ELF-1 (cell line): ENCODE data around the gene CDX1.

Experiments used
- DNase-seq: peaks from one replicate; pipeline ENCODE4 v3.0.0-alpha.2; 2016; ENCODE audit warnings: low read depth, low spot score

Gene CDX1

DNA sequence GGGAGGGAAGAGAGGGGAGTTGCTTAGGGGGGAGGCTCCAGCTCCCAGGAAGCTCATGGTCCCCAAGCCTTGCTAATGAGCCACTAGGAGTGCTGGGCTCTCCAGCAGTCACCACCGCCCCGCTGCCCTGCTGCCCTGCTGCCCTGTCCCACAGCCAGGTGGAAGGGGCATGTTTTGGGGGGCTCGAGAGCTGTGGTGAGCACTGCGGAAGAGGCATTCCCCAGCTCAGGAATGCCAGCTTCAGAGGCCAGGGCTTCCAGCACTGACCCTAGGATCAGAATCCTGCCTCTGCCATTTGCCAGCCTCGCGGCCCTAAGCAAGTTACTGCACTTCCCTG, 40.2 kb downstream of the CDX1 start:
- DNase-seq: no peak

DNA sequence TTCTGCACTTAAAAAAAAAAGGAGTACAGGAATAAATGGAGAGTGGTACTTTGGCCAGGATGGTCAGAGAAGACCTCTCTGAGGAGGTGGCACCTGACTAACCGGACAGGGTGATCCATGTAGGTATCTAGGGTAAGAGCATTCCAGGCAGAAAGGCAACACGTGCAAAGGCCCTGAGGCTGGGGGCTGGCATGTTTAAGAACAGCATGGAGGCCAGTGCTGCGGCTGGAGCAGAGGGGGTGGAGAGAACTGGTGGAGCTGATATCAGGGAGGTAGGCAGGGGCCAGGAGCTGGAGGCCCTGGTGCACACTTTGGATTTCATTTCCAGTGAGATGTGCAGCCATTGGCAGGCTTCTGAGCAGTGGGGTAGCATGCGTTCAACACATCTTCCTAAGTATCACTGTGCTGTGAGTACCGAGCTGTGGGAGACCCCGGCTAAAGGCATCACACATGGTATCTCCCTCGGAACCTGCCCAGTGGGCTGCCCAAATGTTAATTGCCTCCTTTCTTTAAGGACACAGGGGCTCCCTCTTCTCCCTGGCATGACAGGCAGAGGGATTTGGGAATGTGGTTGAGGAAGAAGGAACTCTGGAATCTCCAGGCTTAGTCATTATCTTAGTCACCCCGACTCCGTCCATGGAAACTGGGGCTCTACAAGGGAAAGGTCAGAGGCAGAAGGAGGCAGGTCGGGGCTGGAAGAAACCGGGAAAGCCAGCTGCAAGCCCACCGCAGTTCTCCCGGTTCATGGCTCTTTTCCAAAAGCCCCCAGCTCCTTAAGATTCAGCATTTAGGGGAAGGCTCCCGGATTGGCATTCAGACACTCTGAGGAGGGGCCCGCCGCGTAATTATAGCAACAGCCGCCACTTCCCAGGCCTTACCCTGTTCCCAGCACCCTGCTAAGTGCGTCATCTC, 41.9 kb downstream of the CDX1 start:
- no peak for DNase-seq

DNA sequence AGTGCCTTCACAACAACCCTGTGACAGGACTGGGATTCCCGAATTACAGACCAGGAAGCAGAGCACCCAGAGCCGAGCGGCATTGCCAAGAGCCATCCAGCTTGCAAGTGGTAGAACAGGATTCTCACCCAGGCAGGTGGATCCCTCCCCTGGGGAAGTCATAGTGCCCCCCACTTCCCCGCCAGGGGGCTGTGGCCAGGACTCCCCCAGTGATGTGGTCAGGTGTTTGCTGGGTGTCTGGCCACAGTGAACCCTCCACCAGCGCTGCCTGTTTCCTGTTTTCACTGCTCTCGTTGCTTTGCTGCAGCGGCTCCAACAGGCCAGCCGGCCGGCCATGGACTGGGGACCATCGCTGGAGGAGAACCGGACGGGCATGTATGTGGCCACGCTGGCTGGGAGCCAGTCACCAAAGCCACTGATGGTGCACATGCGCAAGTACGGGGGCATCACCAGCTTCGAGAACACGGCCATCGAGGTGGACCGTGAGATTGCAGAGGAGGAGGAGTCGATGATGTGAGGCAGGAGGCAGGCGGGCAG, 42.6 kb downstream of the CDX1 start:
- DNase-seq: peak; percentile 51

DNA sequence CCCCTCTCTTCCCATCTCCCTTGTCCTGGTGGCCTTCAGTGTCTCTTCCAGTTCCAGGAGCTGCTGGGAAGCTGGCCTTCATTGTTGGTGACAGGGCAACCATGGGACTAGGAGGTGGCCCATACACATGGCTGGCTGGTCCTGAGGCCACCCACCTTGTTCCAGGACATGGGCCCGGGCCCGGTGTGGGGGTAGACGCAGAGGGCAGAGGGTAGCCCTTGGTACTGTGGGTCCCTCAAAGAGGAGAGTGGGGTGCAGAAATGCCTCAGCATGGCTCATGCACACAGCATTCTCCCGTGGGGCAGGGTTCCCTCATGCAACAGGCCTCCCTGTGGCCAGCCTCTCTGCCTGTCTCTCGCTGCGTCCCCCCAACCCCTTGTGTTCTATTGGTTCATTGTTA, 44.1 kb downstream of the CDX1 start:
- DNase-seq: no peak

DNA sequence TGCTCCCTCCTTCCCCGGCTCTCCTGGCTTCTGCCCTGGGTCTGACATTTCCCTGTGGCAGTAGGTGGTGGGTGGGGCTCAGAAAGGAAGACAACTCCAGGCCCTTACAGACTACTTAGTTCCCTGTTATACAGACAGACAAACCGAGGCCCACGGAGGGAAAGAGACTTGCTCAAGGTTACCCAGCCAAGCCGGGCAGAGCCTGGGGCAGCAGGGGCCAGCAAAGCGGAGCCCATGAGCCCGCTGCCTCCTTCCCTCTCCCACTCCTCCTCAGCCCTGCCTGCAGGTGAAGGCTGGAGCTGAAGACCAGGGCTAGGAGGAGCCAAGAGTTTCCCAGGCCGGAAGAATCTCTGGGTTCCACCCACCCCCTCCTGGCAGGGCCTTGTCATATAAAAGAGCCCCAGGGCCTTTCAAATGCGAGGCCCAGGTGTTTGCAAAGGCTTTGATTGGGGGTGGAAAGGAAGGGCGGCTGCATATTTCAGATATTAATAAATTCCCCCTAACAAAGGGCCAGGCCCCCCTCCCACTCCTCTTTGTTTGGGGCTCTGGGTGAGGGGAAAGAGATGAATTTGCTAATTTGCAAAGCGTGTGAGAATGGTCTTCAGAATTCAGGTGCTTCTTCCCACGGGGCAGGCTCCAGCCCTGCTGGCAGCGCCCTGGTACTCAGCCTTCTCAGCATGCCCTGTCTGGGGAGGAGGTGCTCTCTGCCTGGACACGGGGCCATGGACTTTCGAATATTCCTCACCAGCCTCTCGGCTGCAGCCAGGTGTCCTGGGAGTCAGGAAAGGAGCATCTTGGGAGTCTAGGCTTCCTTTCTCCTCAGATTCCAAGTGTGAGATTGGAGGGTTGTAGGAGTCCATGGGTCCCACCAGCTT, 44.8 kb downstream of the CDX1 start:
- DNase-seq: peak; percentile 67

DNA sequence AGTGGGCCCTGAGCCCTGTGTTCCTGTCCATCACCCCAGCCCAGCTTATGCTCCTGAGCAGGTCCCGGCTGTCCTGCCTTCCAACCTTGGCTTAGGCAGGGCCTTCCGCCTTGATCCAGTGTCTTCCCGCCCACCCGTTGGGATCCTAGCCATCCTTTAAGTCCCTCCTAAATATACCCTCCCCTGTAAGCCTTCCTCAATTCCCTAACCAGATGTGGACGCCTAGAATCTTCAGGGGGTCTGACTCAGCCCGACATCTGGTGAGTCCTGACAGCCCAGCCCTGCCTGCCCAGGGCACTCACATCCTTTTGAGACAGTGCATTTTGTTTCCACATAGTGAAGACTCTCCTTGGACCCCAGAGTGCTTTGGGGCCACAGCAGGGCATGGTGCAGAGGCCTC, 47.0 kb downstream of the CDX1 start:
- DNase-seq: no peak

DNA sequence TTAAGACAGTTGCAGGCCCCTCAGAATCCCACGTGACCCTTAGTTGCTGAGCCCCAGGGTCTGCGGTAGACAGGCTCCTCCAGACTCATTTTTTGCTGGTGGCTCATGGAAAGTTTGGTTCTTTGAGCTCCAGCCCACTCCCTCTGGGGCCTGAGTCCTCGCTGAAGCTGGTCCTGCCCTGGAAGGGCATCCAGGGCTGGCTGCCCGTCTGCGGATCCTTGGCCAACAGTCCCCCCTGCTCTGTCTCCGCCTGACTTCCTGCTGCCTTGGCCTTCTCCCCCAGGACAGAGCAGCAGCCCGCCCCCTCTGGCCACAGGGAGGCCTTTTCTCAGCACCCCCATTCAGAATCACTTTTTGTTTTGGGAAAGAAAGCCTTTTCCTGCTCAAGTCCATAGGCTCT, 47.7 kb downstream of the CDX1 start:
- DNase-seq: no peak

DNA sequence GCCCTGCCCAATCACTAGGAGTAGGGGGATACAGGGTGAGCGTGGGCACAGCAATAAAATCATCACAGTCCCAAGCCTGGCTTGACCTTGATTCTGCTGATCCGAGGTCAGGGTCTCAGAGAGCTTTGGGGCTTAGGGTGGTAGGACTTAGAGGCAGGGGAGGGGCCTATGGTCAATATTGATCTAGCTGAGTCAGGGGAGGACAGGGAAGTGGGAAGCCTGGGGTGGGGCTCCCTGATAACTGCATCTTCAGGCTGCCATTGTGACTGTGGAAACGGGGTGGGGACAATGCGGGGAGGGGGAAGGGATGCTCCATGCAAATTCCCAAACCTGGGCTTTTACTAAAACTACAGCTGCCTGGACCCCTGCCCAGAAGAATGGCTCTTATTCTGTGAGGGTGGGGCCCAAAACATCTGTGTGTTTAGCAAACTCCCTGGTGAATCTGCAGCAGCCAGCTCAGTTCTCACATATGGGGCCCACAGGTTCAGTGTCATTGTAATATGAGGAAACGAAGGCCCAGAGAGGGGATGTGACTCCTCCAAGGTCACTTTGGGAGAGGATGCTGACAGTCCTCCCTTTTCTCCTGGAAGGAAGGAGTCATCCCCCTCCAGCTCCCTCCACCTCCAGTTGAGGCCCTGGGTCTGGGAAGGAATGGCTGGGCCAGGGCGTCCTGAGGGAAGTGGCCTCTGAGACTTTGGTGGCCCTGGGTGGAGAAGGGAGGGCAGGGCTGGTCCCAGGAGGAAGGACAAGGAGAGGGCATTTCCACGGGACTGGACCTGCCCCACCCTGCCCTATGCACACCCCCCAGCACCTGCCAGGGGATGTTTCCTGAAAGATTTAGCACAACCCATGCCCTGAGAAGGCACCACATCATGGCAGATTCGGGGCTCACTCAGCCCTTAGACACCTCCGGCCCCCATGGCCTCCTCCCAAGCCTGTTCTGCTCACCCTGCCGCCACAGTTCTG, 49.7 kb downstream of the CDX1 start:
- DNase-seq: no peak

DNA sequence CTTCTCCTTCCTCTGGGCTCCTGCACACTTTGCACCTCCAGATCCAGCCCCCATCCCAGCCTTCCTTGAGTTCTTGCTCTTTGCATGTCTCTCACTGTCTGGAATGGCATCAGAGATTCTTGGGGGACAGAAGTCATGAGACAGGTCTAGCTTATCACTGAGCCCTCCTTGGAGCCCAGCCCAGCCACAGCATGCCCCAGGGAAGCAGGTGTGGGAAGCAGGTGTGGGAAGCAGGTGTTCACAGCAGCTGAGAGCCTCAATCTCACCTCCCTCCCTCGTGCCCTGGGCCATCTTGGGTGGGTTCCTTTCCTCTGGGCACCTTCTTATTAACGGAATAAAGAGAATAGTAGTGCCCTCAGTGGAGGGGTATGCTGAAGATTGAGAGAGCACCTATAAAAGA, 50.5 kb downstream of the CDX1 start:
- no peak for DNase-seq

DNA sequence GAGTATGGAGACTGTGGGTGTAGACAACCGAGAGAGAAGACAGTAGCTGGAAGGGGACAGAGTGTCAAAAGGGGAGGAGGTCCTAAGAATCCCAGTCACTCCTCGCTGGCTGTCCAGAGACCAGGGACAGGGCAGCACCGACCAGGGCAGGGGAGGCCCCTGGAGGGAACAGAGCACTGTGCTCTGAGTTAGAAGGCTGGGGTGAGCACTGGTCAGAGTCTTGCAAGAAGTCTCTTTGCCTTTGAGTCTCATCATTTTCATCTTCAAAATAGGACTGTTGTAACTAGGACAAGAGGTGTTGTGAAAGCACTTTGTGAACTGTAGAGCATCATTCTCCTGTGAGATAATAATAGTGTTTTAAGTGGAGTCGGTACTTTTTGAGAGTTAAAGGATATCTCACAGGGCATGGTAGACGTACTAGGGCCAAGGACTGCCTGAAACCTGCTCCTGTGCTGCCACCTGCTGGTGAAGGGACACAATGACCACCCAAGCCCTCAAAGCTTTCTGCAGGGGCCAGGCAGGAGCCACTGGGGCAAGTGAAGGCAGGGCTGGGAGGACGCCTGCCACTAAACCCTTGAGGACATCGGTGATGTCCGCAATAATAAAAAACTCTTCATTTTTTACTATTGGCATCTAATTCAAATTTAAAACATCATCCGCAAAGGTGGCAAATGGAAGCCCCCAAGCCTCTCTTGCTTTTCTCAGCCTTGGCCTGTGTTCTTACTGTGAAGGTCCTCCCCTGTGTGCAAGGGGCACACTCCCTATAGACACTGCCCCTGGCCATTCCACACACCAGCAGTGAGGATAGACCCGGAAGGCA, 51.5 kb downstream of the CDX1 start:
- peak; percentile 94 for DNase-seq

DNA sequence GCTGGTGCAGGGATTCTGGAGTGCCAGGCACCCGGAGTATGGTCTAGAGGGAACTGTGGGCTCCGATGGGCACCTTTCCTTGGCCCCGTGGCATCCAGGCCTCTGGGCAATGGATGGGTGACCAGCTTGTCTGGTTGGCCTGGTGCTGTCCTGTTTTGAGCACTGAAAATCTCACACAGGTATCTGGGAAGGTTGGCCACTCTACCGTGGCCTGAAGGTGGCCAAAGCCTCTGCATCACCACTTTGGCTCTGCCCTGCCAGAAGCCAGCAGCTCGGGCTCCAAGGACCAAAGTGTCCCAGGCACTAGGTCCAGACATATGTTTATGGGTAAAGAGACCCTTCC, 52.1 kb downstream of the CDX1 start:
- no peak for DNase-seq

DNA sequence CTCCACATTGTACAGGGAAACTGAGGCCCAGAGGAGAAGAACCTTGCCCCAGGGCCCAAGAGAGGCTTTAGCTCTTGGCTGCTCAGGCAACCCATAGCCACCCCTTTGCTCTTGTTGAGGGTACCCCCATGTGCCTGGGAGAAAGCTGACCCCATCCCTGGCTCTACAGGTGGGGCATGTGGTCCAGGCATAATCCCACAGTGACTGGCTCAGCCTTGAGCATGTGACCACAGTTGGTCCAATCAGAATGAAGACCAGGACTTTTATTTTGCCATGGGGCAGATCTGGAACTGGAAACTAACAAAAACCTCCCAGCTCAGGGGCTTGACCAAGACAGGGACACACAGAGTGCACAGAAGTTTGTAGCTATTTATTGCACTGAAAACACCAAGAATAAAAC, 52.6 kb downstream of the CDX1 start:
- no peak for DNase-seq

DNA sequence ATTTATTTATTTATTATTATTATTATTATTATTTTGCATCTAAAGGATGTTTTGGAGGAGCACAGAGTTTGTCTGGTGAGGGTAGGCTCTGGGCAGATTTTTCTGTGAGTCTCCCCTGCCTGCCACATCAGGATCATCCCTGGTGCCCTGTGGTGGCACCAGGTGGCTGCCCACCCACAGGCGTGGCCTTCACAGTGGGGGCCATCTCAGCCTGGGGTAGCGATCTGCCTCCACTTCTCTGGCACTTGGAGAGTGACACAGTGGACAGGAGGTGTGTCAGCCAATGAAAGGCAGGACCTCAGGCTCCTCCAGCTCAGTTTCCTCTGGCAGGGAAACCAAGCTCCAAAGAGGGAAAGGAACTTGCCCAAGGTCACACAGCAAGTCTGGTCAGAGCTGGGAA, 53.3 kb downstream of the CDX1 start:
- DNase-seq: no peak

DNA sequence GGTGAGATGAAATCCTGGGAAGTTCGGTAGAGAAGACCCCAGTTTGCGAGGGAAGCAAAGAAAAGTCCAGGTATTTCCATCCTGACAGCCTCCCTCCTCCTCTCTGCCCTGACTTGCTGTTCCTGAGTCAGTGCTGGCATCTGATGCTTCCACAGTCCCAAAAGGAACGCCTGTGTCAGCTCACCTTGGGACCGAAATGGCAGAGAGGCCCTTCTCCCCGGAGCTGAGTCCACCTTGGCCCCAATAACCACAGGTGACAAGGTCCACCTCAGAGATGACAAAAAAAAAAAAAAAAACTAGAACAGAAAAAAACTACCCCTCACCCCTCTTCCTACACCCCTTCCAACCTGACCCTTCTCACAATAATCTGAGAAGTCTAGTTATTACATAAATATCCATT, 54.9 kb downstream of the CDX1 start:
- no peak for DNase-seq

DNA sequence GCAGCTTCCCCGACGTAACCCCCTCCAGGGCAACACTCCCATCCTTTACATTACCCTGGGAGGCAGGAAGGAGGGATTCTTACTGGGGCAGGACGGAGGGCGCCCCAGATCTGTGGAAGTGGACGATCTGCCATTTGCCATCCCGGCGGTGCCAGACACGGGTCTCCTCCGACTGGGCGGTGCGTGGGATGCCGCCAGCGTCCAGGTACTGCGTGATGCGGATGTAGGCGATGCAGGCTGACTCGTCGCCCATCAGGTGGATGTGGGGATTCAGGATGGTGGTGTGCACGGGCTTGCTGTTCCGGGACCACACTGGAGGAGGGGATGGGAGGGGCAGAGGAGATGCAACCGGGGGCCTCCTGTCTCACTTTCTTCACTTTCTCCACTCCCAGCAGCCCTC, 56.3 kb downstream of the CDX1 start:
- no peak for DNase-seq

DNA sequence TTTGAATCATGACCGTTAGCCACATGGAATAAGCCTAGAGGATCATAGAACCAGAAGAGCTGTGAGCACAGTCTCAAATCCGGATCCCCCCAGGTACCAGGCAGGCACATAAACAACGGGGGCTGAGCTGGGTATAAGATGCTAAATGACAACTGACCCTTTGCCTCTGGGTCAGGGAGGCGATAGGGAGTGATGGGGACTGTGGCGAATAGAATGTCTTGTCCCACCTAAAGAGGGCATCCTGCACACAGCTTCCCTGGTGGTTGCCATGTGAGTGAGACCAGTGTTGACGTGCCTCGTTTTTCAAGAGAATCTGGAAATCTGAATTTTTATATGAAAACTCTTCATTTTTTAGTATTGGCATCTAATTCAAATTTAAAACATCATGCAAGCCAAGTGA, 56.9 kb downstream of the CDX1 start:
- no peak for DNase-seq

DNA sequence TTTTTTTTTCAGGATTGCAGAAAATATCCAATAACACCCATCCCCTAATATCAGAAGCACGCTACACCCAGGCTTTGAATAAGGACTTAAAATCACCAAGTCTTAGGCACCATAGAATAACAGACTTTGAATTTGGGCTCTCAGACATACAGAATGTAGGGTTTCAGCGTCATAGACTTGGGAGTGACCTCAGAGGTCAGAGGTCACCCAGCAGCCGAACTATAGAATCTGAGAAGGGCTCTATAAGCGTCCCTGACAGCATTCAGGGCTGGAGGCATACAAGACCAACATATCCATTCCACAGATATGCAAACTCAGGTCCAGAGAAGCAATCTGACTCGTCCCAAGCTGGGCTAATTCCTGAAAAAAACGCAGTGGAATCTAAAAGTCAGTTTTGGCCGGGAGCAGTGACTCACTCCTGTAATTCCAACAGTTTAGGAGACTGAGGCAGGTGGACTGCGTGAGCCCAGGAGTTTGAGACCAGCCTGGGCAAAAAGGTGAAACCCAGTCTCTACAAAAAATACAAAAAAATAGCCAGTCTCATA, 58.0 kb downstream of the CDX1 start:
- no peak for DNase-seq

DNA sequence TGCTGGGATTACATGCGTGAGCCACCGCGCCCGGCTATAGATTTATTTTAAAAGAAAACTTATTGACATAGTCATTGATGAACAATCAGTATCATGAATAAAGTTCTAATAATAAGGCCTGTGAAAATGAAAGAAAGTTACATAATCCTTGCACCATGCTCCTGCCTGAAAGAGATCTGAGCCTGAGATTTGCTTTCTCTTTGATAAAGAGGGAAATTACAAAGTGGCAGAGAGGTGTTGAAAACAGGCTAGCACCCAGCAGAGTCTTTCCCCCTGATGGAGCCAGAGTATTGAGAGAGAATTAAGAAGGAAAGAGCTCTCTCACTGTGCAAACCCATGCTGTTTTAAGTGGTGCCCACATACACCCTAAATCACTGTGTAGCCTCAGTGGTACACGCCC, 60.5 kb downstream of the CDX1 start:
- no peak for DNase-seq

DNA sequence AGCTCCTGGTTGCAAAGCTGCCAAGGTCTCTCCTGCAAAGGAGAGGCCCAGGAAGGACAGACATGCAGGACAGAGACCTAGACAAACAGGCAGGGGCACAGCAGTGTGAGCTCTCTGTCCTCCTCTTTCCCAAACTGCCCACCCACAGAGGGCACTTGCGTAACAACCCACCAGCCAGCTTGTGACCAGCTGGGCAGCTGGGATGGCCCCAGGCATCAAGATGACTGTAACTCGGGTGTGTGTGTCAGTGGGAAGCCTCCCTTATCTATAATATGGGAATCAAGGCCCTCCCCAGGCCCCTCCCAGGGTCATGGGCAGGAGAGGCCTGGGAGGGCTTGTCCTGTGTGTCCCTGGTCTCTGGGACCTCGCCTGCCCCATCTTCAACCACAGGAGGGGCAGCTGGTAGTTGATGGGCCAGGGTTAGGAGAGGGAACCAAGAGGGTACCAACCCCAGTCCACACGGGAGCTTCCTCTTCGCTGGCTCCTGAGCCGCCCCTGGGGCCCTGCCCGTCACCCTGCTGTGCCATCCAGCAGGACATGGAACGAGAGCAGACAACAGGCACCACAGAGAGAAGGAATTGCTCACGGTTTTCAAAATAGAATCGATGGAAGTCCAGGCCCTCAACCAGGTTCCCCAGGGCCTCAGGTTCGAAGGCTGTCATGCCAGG, 61.2 kb downstream of the CDX1 start:
- no peak for DNase-seq

DNA sequence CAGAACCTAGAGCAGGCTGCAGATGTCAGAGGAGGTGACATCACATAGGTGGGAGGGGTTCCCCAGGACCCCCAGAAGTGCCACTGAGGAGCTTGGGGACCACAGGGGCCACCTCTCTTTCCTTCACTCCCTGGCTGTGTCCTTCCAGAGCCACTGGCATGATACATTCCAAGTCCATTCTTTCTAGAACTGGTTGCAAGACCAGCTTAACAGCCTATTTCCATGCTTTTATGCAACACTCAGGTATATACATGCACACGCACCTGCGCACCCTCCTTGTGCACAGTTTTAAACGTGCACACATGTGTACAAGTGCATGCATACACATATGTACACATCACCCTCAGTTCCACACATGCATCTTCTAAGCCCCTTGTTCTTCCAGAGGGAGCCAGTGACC, 63.0 kb downstream of the CDX1 start:
- no peak for DNase-seq
